SH-SY5Y (cell line): ENCODE data around the gene C1orf141.

ENCODE experiments used
- GATA2 ChIP-seq: IDR thresholded peaks from 2 replicates; pipeline ENCODE4 v1.6.1; 2011; ENCODE audit warnings: mild to moderate bottlenecking, low read depth, low read length
- GATA3 ChIP-seq: IDR thresholded peaks from 2 replicates; pipeline ENCODE4 v1.6.1; 2011; ENCODE audit warnings: low read depth, mild to moderate bottlenecking, low read length, moderate library complexity

The C1orf141 gene

DNA sequence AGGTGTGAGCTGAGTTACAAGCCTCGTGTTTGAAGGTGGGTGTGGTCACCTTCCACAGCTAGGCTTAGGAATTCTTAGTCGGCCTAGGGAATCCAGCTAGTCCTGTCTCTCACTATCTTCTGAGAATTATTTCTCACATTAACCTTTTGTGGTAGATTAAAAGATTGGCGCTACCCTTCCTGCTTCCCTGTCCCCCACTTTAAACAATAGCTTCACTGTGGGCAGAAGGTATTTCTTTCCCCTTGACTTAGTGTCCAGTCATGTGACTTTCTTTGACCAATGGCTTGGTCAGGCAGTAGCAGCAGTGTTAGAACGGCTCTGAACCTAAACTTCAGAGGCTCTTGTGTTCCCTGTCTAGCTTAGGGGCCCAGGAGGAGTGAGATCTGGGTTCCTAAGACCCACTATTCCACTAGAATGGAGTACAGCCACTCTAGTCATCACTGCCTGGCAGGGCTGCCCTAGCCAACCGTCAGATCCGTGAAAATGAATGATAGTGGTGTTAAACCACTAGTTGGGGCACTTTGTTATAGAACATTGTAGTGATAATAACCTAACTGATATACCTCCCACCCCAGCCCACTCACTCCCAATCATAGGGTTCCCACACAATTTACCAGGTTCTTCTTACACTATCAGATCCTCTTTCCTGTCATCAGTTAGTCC lies 13.9 kb upstream of the C1orf141 start:
- TF ChIP-seq GATA2, result no peak

DNA sequence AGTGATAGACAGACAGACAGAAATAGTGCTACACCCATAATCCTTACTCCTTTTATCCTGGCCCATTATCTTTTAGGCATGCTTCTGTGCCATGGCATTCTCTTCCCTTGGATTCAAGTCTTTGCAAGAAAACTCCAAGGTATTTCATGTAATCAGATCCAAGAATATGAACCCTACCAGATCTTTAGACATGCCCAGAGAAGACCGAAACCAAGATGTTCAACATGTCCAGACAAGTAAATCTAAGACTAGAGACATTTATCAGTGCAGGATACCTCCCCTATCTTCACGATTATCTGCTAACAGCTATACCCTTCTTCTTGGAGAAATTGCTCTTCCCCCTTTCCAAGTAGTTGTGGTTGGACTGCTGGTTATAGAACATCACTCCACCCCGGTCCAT lies 11.8 kb upstream of the C1orf141 start:
- no peak for TF ChIP-seq GATA2
- no peak for TF ChIP-seq GATA3

DNA sequence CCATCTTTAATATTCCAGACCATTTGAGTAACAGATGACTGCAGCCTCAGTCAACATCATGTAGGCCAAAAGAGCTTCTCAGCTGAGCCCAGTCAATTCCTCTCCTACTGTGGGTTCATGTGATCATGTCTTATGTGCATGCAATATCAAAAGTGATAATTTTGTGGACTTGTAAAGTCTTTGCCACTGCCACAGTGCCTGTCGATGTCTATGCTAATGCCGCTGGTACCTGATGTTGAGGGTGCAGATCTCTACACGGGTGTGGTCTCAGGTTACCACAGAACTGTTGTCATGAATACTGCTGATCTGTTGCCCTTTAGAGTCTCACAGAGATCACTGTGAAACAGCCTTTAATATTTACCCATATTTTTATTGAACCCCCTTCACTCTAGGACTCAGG lies 11.3 kb upstream of the C1orf141 start:
- TF ChIP-seq GATA3 (no peak), GATA2 (no peak)

DNA sequence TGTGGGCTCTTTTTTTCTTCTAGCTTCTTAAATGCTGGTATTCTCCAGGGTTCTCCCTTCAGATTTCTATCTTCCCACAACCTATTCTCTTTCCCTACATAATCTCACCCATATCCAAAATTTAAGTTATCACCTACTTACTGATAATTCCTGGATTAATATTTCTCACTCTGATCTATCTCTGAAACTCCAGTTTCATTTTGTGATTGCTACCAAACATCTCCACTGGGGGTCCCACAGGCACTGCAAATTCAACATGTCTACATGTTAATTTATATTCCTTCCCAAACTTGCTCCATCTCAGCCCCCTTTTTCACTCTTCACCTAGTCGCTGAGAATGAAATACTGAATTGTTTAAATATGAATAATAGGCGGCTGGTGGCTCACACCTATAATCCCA lies 9.9 kb upstream of the C1orf141 start:
- TF ChIP-seq GATA2 (no peak), GATA3 (no peak)

DNA sequence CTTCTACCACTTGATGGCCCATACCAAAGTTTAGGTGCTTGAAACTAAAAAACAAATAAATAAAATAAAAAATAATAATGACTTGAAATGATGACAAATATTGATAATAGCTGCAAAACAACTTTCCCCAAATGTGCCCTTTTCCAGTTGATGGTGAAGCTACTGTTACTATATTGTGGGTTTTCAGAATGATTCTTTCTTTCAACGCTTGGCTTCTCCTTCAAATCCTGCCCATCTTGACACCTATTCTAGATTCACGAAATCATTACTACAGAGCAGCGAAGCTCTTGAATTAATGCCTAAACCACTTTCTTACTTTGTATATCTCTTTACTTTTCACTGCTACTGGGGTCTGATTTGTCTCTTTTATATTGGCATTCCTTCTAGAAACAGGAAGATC lies 9.2 kb upstream of the C1orf141 start:
- TF ChIP-seq GATA3, result no peak
- no peak for TF ChIP-seq GATA2

DNA sequence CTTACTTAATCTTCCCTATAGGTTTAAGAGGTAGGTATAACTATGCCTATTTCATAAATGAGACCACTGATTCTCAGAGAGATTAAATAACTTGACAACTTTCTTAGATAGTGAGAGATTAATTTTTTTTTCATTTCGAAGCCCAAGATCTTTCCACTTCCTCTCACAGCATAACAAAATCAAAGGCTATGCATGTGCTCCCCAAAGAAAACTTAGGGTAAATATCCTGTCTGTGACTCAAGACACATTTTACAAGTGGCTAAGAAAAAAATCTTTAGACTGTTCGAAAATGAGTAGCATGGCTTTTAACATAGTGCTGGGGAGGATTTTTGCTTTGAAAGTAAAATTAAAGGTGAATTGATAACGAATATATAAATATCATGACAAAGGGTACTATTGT lies 8.2 kb upstream of the C1orf141 start:
- no peak for TF ChIP-seq GATA3
- TF ChIP-seq GATA2, result no peak

DNA sequence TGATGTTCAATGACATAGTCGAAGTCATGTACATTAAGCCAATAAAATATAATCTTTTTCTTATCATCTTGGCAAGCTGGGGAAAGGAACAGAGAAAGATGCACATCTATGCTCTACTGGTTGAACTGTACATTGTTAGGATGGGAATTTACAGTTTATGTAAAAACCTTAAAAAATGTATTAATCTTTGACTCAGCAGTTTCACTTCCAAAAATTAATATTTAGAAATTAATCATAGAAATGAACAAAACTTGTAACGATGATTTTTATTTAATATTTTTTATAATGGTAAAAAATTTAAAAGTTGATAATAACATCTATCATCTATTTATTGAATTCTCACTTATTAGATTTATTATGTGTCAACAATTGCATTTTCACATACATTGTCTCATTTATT lies 5.7 kb upstream of the C1orf141 start:
- TF ChIP-seq GATA3 (no peak), GATA2 (no peak)

DNA sequence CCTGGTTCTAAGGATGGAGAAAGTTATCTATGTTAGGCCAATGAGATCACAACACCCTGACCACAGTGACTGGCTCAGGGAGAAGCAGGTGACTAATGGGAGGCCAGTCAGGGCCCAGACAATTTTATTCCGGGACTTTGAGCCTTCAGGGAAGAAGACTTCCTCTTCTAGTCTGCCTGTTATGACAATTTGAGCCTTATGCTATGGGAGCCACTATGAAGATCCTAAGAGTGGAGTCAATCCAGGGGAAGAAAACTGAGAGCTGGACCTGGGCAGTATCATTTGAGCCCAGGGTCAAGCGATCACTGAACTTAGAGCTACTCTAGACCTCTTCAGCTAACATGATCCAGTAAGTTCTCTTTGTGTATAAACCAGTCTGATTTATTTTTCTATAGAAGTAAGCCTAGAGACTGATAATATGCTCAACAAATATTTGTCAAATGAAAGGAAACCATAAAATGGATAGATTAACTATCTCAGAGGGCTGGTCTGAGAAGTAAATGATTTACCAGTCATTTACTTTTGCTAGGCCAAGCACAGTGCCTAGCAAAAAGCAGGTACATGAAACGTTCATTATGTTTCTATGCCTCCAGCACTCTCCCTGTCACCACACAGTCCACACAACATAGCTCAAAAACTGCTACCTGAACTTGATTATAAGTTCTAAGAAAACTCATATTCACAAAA lies 4.2 kb upstream of the C1orf141 start:
- TF ChIP-seq GATA3, result no peak
- no peak for TF ChIP-seq GATA2

DNA sequence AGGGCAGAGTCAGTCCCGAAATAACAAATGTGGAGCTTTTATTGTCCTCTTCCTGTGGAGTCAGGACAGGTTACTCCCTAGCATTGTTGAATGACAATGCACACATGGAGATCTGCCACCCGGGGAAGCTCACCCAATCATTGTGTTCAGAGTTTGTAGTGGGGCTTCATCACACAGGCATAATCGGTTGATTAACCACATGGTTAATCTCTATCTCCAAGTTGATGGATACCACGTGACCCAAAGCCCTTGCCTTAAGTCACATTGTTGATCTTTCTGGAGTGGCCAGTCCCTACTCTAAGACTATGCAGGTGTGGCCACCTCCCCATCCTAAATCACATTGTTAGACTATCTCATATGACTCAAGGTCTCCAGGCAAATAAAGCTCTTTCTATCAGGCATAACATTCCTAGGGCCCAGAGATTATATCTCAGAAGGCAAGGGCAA lies 2.6 kb upstream of the C1orf141 start:
- TF ChIP-seq GATA3 (no peak), GATA2 (no peak)

DNA sequence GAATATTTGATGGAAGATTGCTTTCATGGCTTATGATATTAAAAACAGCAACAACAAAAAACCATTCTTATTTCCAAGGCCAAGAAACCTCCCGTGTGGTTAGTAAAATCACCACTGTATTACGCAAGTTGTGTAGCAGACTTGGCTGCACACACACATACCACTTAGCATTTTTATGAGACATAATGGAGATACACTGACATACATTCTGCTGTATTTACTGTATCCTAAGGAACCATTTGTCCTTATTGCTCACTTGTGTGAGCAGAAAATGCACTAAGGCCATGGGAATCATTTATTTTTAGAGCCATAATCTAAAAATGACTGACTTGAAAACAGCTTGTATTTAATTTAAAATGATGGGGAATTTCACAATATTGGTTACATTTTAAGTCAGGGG lies 584 bp upstream of the C1orf141 start:
- TF ChIP-seq GATA2 (no peak), GATA3 (no peak)

DNA sequence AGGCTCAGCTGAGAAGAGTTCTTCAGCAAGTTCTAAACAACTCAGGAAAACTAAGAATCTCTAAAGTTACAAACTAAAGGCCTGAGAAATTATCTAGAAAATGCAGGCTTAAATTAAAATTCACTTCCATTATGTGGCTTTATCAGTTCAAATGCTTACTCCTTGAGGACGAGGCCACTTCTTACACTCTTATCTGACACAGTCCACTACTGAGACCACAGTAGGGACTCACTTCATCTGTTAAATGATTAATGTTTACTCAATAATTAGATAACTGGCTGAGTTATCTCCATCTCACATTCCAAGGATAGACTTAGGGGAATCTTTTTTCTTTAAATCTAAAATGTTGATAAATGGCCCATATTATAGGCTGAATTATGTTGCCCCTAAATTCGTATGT lies 1.6 kb downstream of the C1orf141 start:
- TF ChIP-seq GATA3, result no peak
- no peak for TF ChIP-seq GATA2

DNA sequence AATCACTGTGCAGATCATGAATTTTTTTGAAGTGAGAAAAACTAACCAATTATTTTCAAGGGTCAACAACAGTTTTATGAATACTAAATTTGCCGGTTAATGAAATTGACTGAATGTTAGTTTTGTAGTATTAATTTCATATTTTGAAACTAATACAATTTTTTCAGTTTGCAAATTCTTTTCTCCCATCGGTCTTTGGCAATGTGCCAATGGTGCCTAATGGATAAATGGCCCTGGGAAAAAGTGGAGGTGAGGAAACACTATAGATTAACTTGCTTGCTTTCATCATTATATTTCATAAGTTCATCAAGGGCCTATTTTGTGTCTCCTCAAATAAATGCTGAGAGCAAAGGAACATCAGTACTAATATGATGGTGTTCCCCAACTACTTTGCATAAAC lies 4.1 kb downstream of the C1orf141 start:
- no peak for TF ChIP-seq GATA3
- no peak for TF ChIP-seq GATA2

DNA sequence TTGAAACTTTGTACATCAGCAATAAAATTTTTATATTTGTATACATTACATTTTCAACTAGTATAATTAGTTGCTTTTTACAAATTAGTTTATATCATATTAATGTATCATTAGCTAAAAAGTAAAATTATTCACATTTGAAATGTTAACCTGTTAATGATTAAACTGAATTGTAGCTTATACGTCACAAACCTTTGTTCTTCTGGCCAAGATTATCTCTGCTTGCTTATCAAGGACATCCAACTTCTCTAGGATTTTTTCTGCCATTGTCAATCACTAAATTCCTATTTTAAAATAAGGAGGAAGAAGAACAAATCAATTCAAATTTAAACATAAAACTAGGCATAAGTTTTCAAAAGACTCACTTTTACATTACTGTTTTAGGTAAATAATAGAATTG lies 7.8 kb downstream of the C1orf141 start:
- TF ChIP-seq GATA2 (no peak), GATA3 (no peak)

DNA sequence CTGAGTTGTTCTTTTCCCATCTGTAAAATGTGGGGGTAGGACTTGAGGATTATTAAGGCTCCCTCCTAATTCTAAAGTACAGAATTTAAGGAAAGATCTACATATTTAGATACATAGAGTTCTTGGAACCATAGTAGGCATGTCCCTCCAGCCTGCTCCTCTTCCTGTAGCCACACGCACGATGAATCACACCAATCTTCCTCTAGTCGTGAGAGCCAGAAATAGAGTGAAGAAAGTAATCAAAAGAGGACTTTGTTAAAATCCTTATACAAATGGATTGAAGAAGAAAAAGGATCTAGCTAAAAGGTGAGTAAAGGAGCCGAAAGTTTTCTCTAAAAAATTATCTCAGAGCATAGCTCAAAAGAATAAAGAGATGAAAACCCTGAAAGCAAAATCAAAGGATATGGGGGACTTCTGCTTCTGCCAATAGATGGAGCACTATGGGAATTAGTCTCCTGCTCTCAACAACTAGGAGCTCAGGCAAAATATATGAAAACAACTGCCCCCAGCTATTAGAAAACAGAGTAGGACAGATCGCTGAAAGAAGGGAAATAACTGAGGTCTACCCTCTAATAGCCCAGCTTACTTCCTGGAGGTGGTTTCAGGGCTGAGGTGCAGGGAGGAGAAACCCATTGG lies 8.5 kb downstream of the C1orf141 start:
- no peak for TF ChIP-seq GATA3

DNA sequence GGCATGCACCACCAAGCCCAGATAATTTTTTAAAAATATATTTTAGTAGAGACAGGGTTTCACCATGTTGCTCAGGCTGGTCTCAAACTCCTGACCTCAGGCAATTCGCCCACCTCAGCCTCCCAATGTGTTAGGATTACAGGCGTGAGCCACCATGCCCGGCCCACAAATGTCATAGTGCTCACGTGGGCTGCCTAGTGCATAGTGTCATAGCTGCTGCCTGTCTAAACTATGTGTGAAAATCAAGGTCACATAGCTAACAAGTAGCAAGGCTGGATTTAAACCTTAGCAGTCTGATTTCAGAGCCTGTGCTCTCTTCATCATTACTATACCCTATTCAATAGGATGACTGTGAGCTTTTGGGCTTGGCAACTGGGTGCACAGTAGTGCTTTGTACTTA lies 10.3 kb downstream of the C1orf141 start:
- no peak for TF ChIP-seq GATA3
- TF ChIP-seq GATA2, result no peak
